Measurements from ENCODE around the gene LCE2A. TPM values are rescaled to one million over a fixed set of nuclear protein-coding genes. Genes with fewer than 3 reads are reported as not detected.
A peak's percentile ranks its signal among the peaks of the same experiment; 100 is the strongest.
"Not testable (repeated sequence)": the region's sequence is repeated elsewhere in the genome, so short reads cannot be mapped to it uniquely, and the experiment has no call there.

Gene LCE2A, protein sequence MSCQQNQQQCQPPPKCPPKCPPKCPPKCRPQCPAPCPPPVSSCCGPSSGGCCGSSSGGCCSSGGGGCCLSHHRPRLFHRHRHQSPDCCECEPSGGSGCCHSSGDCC
- not detected for polyA plus RNA-seq (ENCODE audit: insufficient read depth in 1 of 5, insufficient read length in 5 of 5, low replicate concordance in 1 of 5)
- long read RNA-seq, donor 1: 0 reads
- long read RNA-seq, donor 2: 0 reads
- long read RNA-seq, donor 3: 0 reads
- long read RNA-seq, donor 4: 0 reads
- long read RNA-seq, donor 5: 0 reads
- long read RNA-seq, donor 6: 0 reads
- long read RNA-seq, donor 7: 0 reads
- long read RNA-seq, donor 8: 0 reads

- no peak for DNase-seq
These were observed at the start of gene LCE2A for GRCh38 chr1:152697701-152698600. Gene LCE2A, plus strand, starts transcription at chr1:152698345. Its CDS starts 557 bp downstream, at chr1:152698902.

- DNase-seq: peak; percentile 2 to 51
These were observed 44.0 kb upstream of the LCE2A start for GRCh38 chr1:152654110-152654509.

DNA sequence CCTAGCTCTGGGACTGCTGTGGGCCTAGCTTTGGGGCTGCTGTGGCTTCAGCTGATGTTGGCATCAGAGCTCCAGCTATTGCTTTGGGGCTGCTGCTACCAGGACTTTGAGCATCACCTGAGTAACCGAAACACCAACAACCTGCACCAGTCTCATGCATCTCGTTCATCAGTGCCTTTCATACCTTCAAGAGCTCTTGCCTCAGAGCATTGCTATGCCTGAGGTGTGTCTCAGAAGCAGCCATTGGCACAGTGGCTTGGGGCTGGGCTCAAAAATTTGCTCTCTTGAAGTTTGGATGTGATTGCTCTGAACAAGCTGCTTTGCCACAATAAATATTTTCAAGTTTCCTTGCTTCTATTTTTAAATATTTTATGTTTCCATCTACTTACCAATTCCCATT is 41.7 kb upstream of the LCE2A start:
- DNase-seq: no peak

DNA sequence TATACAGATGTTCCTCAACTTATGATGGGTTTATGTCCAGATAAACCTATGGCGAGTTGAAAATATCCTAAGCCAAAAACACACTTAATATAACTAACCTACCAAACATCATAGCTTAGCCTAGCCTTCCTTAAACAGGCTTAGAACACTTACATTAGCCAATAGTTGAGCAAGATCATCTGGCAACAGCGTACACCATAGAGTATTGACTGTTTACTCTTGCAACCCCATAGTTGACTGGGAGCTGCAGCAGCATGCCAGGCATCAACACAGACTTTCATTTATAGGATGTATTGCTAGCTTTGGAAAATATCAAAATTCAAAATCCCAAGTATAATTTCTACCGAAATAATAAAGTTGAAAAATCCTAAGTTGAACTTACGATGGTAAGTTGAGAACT is 40.5 kb upstream of the LCE2A start:
- DNase-seq: no peak

DNA sequence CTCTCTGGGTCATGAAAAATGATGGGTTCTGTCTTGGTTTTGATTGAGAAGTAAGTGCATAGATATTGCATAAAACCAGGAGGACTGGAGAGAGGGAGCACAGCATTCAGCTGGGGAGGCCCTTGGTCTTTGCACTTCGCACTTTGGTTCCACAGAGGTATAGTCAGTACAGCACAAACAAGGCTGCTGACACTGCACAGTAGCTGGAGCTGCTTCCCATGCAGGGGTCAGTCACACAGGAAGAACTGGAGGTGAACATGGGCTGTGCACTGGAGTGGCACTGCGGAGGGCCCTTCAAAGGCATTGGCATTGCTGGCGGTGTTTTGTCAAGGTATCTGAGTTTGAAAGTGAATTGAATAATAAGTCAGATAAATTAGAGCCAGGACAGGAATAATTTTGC is 39.5 kb upstream of the LCE2A start:
- no peak for DNase-seq

DNA sequence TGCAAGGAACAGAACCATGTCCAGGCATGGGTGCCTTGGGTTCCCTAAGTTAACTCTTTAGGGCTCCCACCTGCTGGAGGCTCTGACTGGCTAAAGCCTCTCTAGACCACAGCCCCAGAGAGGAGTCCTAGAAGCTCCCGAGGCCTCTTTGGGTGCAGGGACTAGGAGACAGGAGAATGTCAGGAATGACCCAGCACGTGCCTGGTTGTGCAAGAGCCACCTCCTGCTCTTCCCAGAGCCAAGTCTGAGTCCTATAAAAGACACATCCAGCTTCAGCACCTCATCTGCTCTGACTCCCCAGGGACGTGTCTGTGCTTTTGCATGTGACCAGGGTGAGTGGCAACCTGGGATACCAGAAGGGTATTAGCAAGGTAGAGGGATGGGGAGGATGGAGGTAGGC is 35.0 kb upstream of the LCE2A start, which contains the start of gene LCE2D:
Gene LCE2D, plus strand, starts transcription at position 283 of the 400 bp plus-strand sequence. CDS start 726 bp downstream, outside the sequence.
- DNase-seq: no peak

- DNase-seq: not testable (repeated sequence)
These were observed 32.0 kb upstream of the LCE2A start for GRCh38 chr1:152666171-152666570.

DNA sequence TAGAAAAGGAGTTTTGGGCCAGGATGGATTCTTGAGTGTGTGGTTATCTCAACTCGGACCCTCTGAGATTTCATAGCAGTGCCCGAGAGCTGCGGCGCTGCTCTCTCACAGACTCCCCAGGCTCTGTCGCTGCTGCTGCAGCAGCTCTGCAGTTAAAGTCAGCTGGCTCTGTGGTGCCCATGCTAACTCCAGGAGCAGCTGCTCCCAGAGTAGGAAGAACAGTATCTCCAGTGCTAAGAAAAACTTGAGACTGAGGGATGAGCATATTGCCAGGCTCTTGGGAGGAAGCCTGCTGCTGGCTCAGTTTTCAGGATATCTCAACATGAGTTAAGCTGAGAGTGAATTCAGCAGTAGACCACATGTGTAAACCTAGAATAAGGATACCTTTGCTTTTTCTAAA is 30.5 kb upstream of the LCE2A start:
- DNase-seq: no peak

DNA sequence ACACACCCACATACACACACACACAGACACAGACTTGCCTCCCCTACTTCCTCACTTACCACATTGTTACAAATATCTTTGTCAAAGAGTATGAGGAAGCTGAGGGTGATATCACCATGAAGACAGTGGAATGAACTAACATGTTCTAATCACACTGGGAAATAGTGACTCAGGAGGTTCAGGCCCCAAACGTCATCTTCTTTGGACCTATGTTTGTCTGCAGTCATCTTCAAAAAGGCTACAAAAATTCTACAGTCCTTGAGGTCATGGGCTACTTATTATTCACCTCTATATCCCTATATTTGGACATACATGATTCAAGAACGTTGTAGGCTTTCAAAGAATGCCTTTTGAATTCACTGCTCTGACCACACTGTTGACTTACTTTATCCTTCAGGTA is 25.1 kb upstream of the LCE2A start:
- DNase-seq: no peak

GRCh38 chr1:152674983-152675382 is 23.2 kb upstream of the LCE2A start, which contains the start of gene LCE2C:
Gene LCE2C, plus strand, starts transcription at chr1:152675279. Its CDS starts 737 bp downstream, at chr1:152676016.
- not testable (repeated sequence) for DNase-seq

GRCh38 chr1:152679459-152679858 is 18.7 kb upstream of the LCE2A start:
- no peak for DNase-seq

DNA sequence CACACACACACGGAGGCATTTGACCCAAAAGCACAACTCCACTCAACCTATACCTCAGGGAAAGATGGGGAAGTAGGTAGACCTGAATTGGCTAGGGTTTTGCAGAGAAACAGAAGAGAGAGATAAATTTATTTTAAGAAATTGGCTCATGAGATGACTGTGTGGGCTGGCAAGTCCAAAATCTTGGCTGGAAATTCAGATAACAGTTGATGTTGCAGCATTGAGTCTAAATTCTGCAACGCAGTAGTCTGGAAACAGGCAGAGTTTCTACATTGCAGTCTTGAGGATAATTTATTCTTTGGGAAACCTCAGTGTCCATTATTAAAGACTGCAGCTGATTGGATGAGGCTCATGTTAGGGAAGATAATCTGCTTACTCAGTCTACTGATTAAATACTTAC is 16.5 kb upstream of the LCE2A start:
- no peak for DNase-seq

DNA sequence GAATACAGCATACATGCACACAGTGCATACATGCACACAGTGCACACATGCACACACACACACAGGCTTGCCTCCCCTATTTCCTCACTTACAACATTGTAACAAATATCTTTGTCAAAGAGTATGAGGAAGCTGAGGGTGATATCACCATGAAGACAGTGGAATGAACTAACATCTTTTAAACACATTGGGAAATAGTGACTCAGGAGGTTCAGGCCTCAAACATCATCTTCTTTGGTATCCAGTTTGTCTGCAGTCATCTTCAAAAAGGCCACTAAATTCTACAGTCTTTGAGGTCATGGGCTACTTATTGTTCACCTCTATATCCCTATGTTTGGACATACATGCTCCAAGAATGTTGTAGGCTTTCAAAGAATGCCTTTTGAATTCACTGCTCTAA is 14.3 kb upstream of the LCE2A start:
- DNase-seq: no peak

GRCh38 chr1:152685823-152686222 is 12.3 kb upstream of the LCE2A start, which contains the start of gene LCE2B:
Gene LCE2B, plus strand, starts transcription at chr1:152686123. Its CDS starts 721 bp downstream, at chr1:152686844.
- not testable (repeated sequence) for DNase-seq

DNA sequence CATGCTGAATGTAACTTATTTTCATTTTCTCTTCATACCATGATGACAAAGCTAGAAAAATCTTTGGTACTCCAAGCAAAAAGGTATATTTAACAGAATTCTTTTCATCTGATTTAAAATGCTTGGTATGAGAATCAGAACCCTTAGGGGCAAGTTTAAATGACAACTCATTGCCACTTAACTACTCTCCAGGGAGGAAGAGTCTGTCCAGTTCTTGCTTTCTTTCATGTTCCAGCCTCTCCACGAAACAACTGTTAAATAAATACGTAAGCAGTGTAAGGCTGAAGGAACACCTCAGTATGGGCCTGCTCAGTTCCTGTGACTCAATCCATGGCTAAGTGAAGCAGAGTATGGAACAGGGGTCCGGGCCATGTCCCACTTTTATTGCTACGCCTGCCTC is 1.6 kb downstream of the LCE2A start:
- DNase-seq: no peak

DNA sequence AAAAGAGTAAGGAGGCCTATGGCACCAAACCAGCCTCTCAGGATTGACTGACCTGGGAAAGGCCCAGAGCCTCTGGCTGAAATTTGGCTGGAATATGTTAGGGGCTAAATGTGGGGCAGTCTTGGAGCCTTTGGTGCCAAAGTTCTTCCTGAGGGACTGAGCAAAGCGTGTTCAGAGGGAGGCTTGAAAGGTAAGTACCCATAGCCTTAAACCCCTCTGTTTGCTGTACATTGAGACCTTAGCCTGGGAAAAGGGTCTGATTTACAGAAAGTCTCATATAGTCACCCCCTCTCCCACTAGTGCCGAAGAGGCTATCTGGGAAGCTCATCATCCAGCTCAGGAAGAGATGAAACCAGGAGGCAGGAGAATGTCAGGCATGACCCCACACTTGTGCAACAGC is 9.7 kb downstream of the LCE2A start, which contains the start of gene LCE4A:
Gene LCE4A, plus strand, starts transcription at position 301 of the 400 bp plus-strand sequence. CDS start 916 bp downstream, outside the sequence.
- DNase-seq: no peak

DNA sequence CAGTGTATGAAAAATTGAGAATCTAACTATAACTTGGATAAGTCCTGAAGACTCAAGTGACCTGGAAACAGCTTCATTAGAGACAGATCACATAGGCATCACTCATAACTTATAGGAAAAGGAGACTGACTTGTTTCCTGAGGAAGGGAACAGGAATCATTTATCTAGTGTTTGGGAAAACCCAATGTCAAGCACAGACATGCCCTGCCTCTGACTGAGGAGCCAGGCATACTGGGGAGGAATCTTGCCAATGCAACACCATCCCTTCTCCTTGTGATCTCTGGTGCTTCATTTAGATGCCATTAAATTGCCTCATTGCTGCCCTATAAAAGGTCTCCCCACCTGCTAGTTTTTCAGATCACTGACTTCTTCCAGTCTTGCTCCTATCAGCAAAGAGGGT is 20.1 kb downstream of the LCE2A start:
- no peak for DNase-seq

GRCh38 chr1:152725261-152725660 is 27.1 kb downstream of the LCE2A start:
- no peak for DNase-seq

DNA sequence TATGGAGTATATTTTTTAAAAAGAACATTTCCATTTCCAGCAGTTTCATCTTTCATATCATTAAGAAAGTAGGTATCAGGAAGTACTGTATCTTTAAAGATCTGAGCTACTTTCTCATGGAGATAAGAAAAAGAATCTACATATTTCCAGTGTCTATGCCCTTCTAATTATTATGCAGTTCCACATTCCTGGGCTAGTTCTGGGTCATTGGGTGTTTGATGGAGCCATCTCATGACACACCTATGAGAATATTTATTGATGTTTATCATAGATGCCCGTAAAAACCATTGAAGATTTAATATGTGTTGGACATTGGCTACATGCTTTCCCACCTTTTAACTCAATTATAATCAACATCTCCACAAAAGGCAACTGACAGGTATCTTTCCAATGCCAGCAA is 30.8 kb downstream of the LCE2A start:
- DNase-seq: no peak

DNA sequence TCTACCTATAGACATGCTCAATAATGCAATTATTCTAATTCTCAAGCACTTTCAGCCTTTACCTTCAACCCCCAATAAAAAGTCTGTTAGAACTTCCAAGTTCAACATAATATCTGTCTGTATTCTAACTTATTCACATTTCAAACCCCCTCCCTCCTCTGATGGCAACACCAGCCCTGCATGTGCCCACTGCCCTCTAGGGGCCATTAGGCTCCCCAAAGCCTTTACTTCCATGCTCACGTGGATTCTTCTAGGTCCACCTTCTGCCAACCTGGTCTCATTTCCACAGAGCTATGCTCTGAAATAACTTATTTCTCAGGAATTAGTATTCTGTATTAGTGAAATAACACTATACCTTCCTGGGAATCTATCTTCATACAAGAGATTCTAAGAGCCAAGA is 37.5 kb downstream of the LCE2A start:
- DNase-seq: no peak

DNA sequence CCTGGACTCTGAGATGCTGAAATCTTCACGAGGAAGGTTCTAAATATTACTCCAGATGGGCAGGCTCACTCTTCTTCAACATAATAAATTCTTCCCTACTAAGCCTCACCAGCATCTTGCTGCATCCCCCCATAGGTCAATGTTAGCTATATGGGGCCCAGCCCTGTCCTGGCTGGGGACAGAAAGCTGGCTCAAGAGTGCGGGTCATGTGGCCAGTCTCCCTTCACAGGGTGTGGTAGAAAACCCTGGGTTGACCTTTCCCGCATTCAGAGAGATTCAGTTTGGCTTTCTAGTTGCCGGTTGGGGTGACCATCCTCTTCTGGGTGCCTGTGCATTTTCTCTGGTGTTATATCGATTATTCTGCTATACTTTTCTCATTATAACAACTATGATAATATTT is 39.9 kb downstream of the LCE2A start:
- DNase-seq: no peak

- no peak for DNase-seq
These were observed 41.7 kb downstream of the LCE2A start for GRCh38 chr1:152739841-152740240.

GRCh38 chr1:152741656-152742055 is 43.5 kb downstream of the LCE2A start:
- no peak for DNase-seq
